Mesenchymal stem cell (in vitro differentiated cells and primary cell): ENCODE measurements around the gene S100A8.
"Not testable (repeated sequence)": the region's sequence is repeated elsewhere in the genome, so short reads cannot be mapped to it uniquely, and the experiment has no call there.

Experiments
- DNase-seq: peaks from one replicate; pipeline ENCODE4 v3.0.0-alpha.2; 2013
- H2AFZ ChIP-seq: one replicate; pipeline ENCODE4 v1.6.1; 2013; ENCODE audit warnings: low read depth, mild to moderate bottlenecking, control low read depth, inconsistent platforms, low read length, moderate library complexity
- H2AK5ac ChIP-seq: 2 replicates; pipeline ENCODE4 v1.6.1; 2013; ENCODE audit warnings: low read length, moderate library complexity, mild to moderate bottlenecking, inconsistent platforms; ENCODE audit not compliant: severe bottlenecking
- H2BK120ac ChIP-seq: one replicate; pipeline ENCODE4 v1.6.1; 2013; ENCODE audit warnings: low read depth, mild to moderate bottlenecking, inconsistent platforms, low read length, moderate library complexity
- H2BK12ac ChIP-seq, 2 experiments: one replicate each; pipeline ENCODE4 v1.6.1; 2013; ENCODE audit warnings: inconsistent platforms in 2 of 2, low read length in 2 of 2, mild to moderate bottlenecking in 2 of 2, moderate library complexity in 2 of 2, control low read depth in 1 of 2
- H2BK15ac ChIP-seq: one replicate; pipeline ENCODE4 v1.6.1; 2013; ENCODE audit warnings: mild to moderate bottlenecking, low read depth, inconsistent platforms; ENCODE audit not compliant: poor library complexity, severe bottlenecking
- H2BK5ac ChIP-seq: 2 replicates; pipeline ENCODE4 v1.6.1; 2013; ENCODE audit warnings: low read depth, mild to moderate bottlenecking, low read length, control low read depth, inconsistent platforms; ENCODE audit not compliant: poor library complexity, severe bottlenecking
- H3K14ac ChIP-seq, 2 experiments: one replicate each; pipeline ENCODE4 v1.6.1; 2013; ENCODE audit warnings: inconsistent platforms in 2 of 2, low read length in 2 of 2, control low read depth in 1 of 2, mild to moderate bottlenecking in 1 of 2, moderate library complexity in 1 of 2
- H3K18ac ChIP-seq, 2 experiments: one replicate each; pipeline ENCODE4 v1.6.1; 2013; ENCODE audit warnings: inconsistent platforms in 2 of 2, low read length in 2 of 2, control low read depth in 1 of 2, low read depth in 1 of 2, mild to moderate bottlenecking in 1 of 2
- H3K23ac ChIP-seq, 2 experiments: one replicate each; pipeline ENCODE4 v1.6.1; 2013; ENCODE audit warnings: inconsistent platforms in 2 of 2, low read length in 2 of 2, mild to moderate bottlenecking in 2 of 2, moderate library complexity in 2 of 2, control low read depth in 1 of 2
- H3K27ac ChIP-seq: 2 replicates; pipeline ENCODE4 v1.5.1; 2013; ENCODE audit warnings: mild to moderate bottlenecking, moderate library complexity, low read length, control low read depth, inconsistent platforms; ENCODE audit not compliant: poor library complexity, severe bottlenecking
- H3K27me3 ChIP-seq, 2 experiments: 2 replicates each; pipeline versions ENCODE4 v1.6.1 to v1.7.0; 2013; ENCODE audit warnings: low read length in 2 of 2, mild to moderate bottlenecking in 2 of 2, moderate library complexity in 2 of 2, control low read depth in 1 of 2, inconsistent platforms in 1 of 2; ENCODE audit not compliant: control insufficient read depth in 1 of 2, insufficient read depth in 1 of 2
- H3K36me3 ChIP-seq, 2 experiments: 2 replicates each; pipeline versions ENCODE4 v1.6.1 to v1.7.0; 2013; ENCODE audit warnings: low read length in 2 of 2, control low read depth in 1 of 2, inconsistent platforms in 1 of 2, low read depth in 1 of 2, mild to moderate bottlenecking in 1 of 2; ENCODE audit not compliant: insufficient read depth in 2 of 2, control insufficient read depth in 1 of 2
- H3K4ac ChIP-seq, 2 experiments: one replicate each; pipeline ENCODE4 v1.6.1; 2013; ENCODE audit warnings: inconsistent platforms in 2 of 2, low read length in 2 of 2, mild to moderate bottlenecking in 2 of 2, moderate library complexity in 2 of 2, control low read depth in 1 of 2, low read depth in 1 of 2
- H3K4me1 ChIP-seq: 2 replicates; pipeline ENCODE4 v1.6.1; 2013; ENCODE audit warnings: low read depth, low read length, control low read depth; ENCODE audit not compliant: control insufficient read depth, insufficient read depth
- H3K4me2 ChIP-seq: 2 replicates; pipeline ENCODE4 v1.6.1; 2013; ENCODE audit warnings: low read length, mild to moderate bottlenecking, inconsistent platforms; ENCODE audit not compliant: poor library complexity, severe bottlenecking
- H3K4me3 ChIP-seq, 2 experiments: 2 replicates each; pipeline versions ENCODE4 v1.5.1 to v1.7.0; 2013; ENCODE audit warnings: low read length in 2 of 2, mild to moderate bottlenecking in 2 of 2, control low read depth in 1 of 2, low read depth in 1 of 2; ENCODE audit not compliant: insufficient read depth in 1 of 2
- H3K79me1 ChIP-seq: replicated peaks from 2 replicates; pipeline ENCODE4 v1.6.1; 2013; ENCODE audit warnings: mild to moderate bottlenecking, control low read depth, low read length, inconsistent platforms; ENCODE audit not compliant: poor library complexity, severe bottlenecking
- H3K9ac ChIP-seq: 2 replicates; pipeline ENCODE4 v1.7.0; 2013; ENCODE audit warnings: mild to moderate bottlenecking, low read length, moderate library complexity
- H3K9me3 ChIP-seq: 2 replicates; pipeline ENCODE4 v1.7.0; 2013; ENCODE audit warnings: mild to moderate bottlenecking, low read length; ENCODE audit not compliant: control insufficient read depth
- H4K8ac ChIP-seq: one replicate; pipeline ENCODE4 v1.6.1; 2013; ENCODE audit warnings: inconsistent platforms, mild to moderate bottlenecking, low read length, moderate library complexity
- H4K91ac ChIP-seq: one replicate; pipeline ENCODE4 v1.6.1; 2013; ENCODE audit warnings: mild to moderate bottlenecking, low read length, inconsistent platforms
- WGBS: methylation state at CpG from one replicate; pipeline ENCODE4 v1.1.7; 2013; ENCODE audit warnings: mixed read lengths; 5-methylcytosine and 5-hydroxymethylcytosine counted together

Gene S100A8

DNA sequence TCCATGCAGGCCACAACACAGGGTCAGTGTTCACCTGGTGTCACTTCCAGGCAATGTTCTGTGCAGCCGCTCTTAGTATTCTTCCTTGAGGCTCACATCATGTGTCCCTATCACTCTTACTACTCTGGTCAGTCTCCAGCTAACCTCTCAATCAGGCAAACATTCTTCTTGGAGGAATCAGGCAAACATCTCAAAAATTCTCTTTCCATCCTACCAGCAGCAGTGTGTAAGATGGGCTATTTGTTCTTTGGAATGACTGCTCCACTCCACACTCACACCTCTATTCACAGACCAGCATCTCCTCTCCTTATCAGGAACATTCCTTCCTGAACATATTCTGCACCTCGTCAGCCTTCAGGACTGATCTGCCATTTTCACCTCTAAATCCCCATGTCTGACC is 29.4 kb upstream of the S100A8 start:
- Histone ChIP-seq H2BK120ac (no peak overlapping the region), H3K4ac (no peak overlapping the region)
- DNase-seq: no peak

DNA sequence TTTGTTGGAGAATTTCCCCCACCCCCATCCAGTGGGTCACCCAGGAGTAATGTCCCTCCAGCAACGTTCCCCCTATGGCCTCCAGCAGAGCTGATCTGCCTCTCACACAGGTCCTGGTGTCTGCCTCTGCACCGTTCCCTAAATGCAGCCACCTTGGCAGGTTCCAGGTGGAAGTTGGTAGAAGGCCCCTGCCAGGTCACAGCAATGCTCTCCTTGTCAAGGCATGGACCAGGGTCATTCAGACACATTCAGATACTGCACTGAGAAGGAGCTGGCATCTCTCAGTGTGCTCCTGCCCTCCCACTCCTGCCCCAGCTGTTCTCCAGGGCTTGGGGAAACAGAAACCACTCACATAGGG is 28.5 kb upstream of the S100A8 start:
- not testable (repeated sequence) for H3K4me1 ChIP-seq, H2BK15ac ChIP-seq, H3K4me2 ChIP-seq, H3K18ac ChIP-seq, H2BK120ac ChIP-seq, H3K4me3 ChIP-seq, H3K9ac ChIP-seq, H2BK12ac ChIP-seq, H2BK5ac ChIP-seq, H3K23ac ChIP-seq, H3K4ac ChIP-seq, H3K9me3 ChIP-seq, H3K36me3 ChIP-seq, H2AK5ac ChIP-seq, H4K8ac ChIP-seq, H2AFZ ChIP-seq, H3K27ac ChIP-seq, H3K14ac ChIP-seq, DNase-seq, H3K79me1 ChIP-seq
- peak overlapping the region; percentile 20 for H4K91ac ChIP-seq
- WGBS: 20% methylated on average over 2 of the region's 2 CpGs
- H3K27me3 ChIP-seq: peaks cover 3 to 23% of the 10 kb centered on the region in 2 experiments

More for the DNA sequence above, 29.4 kb upstream of the S100A8 start:
- Histone ChIP-seq H4K91ac (no peak overlapping the region), H2AK5ac (no peak overlapping the region), H3K23ac (no peak overlapping the region), H3K27ac (no peak overlapping the region), H3K4me1 (no peaks in the 10 kb centered on the region), H3K4me2 (no peak overlapping the region), H3K18ac (no peak overlapping the region), H4K8ac (no peak overlapping the region), H3K14ac (no peak overlapping the region), H3K79me1 (no peaks in the 10 kb centered on the region), H2AFZ (no peak overlapping the region), H2BK12ac (no peak overlapping the region), H3K27me3 (peaks cover 3 to 23% of the 10 kb centered on the region in 2 experiments), H2BK15ac (no peak overlapping the region), H3K9me3 (no peaks in the 10 kb centered on the region), H3K36me3 (no peaks in the 10 kb centered on the region), H3K4me3 (no peak overlapping the region), H3K9ac (no peak overlapping the region), H2BK5ac (no peak overlapping the region)
- 70% methylated on average over 2 of the region's 2 CpGs for WGBS

DNA sequence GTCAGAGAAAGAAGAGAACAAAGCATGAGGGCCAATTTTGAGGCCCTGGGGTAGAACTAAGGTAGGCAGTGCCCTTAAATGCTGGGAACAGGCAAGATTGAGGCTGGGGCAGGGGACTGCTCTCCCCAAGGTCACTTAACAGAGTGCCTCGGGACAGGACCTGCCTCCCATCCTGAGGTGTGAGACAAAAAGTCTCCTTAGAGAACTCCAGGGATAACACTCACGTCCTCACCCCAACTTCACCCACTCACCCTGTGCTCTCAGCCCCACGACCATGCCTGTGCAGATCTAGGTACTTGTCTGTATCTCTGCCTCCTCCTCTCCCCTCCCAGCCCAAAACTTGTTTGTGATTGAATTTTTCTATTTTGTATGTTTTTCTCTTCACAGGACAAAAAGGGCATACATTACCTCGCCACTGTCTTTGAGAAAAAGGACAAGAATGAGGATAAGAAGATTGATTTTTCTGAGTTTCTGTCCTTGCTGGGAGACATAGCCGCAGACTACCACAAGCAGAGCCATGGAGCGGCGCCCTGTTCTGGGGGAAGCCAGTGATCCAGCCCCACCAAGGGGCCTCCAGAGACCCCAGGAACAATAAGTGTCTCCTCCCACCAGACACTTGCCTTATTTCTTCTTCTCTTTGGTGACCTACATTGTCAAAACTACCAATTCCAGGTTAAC is 28.0 kb upstream of the S100A8 start:
- WGBS: 52% methylated on average over 6 of the region's 7 CpGs
- not testable (repeated sequence) for H4K8ac ChIP-seq

DNA sequence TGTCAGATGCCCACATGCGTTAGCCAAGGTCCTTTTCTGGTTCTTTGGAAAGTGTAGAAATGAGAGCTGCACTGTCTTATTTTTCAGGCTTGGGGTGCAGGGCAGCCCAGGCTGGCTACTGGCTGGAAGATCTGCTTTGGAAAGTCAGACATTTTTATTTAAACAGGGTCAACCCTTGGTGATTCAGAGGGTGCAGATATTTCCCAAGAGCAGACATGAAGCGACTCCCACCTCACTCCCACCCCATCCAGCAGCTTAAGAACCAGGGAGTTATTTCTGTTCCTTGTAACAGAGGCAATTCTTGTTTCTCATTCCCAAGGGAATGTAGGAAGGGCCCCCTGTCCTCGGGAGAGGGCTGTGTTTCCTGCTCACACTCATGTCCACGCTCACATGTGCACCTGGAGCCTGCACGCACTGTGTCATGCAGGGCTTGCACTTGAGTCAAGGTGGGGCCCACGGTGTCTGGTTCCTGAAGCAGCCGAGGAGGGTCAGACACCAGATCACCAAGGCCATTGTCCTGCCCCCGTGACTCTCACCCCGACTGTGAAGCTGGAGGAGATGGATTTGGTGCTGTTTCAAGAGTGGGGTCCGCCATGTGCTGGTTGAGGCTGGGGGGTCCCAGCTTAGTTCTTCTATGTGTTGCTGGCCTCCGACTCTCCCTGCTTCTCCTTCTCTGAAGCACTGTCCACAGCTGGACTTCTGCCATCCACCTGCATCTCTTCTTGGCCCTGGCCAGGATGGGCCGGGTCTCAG is 26.4 kb upstream of the S100A8 start:
- Histone ChIP-seq H3K4me2 (no peak overlapping the region), H2AK5ac (no peak overlapping the region), H2BK12ac (no peak overlapping the region), H3K23ac (no peak overlapping the region), H3K79me1 (no peaks in the 10 kb centered on the region), H3K27me3 (peaks cover 3 to 23% of the 10 kb centered on the region in 2 experiments), H3K18ac (no peak overlapping the region), H3K9me3 (no peaks in the 10 kb centered on the region), H3K4ac (no peak overlapping the region), H3K4me3 (no peak overlapping the region), H3K27ac (no peak overlapping the region), H4K8ac (no peak overlapping the region), H2BK5ac (no peak overlapping the region), H3K9ac (no peak overlapping the region), H2AFZ (no peak overlapping the region), H4K91ac (no peak overlapping the region), H2BK15ac (no peak overlapping the region), H2BK120ac (no peak overlapping the region), H3K4me1 (no peaks in the 10 kb centered on the region), H3K14ac (no peak overlapping the region), H3K36me3 (no peaks in the 10 kb centered on the region)
- DNase-seq: no peak
- WGBS: 61% methylated on average over 9 of the region's 12 CpGs

More for the DNA sequence above, 28.0 kb upstream of the S100A8 start:
- peaks cover 3 to 23% of the 10 kb centered on the region in 2 experiments for H3K27me3 ChIP-seq
- not testable (repeated sequence) for H3K4ac ChIP-seq, H3K4me1 ChIP-seq, H3K4me2 ChIP-seq, H3K23ac ChIP-seq, H3K18ac ChIP-seq, DNase-seq, H2AK5ac ChIP-seq, H3K9ac ChIP-seq, H3K36me3 ChIP-seq, H3K14ac ChIP-seq, H2BK5ac ChIP-seq, H4K91ac ChIP-seq, H3K4me3 ChIP-seq, H2BK12ac ChIP-seq, H3K79me1 ChIP-seq, H2AFZ ChIP-seq, H2BK15ac ChIP-seq, H3K27ac ChIP-seq, H2BK120ac ChIP-seq, H3K9me3 ChIP-seq
